ACC112 (cell line): ENCODE measurements around the gene CYSRT1.

Experiments used
- H2AFZ ChIP-seq: fragments of 200-600 bp; sonication (generic); one replicate; pipeline ENCODE4 v1.6.0; 2017; ENCODE audit warnings: antibody characterized with exemption, low read length; ENCODE audit not compliant: unreplicated experiment
- H3K27ac ChIP-seq: fragments of 200-600 bp; sonication (generic); 2 replicates; pipeline ENCODE4 v1.5.1; 2014; ENCODE audit warnings: low read depth, mild to moderate bottlenecking, antibody characterized with exemption, low read length, moderate library complexity
- H3K27me3 ChIP-seq: fragments of 200-600 bp; sonication (generic); 2 replicates; pipeline ENCODE4 v1.6.1; 2014; ENCODE audit warnings: mild to moderate bottlenecking, antibody characterized with exemption, low read length, moderate library complexity, mixed read lengths; ENCODE audit not compliant: insufficient read depth
- H3K36me3 ChIP-seq: fragments of 200-600 bp; sonication (generic); 2 replicates; pipeline ENCODE4 v1.6.1; 2016; ENCODE audit warnings: mild to moderate bottlenecking, antibody characterized with exemption, low read length, moderate library complexity, mixed read lengths; ENCODE audit not compliant: insufficient read depth
- H3K4me1 ChIP-seq: fragments of 200-600 bp; sonication (generic); one replicate; pipeline ENCODE4 v1.6.1; 2016; ENCODE audit warnings: low read length, mixed read lengths; ENCODE audit not compliant: insufficient read depth, unreplicated experiment, control insufficient read depth
- H3K4me3 ChIP-seq: fragments of 200-600 bp; sonication (generic); 2 replicates; pipeline ENCODE4 v1.5.1; 2014; ENCODE audit warnings: mild to moderate bottlenecking, low read depth, low read length
- H3K79me2 ChIP-seq: fragments of 200-600 bp; sonication (generic); one replicate; pipeline ENCODE4 v1.6.0; 2016; ENCODE audit warnings: low read length; ENCODE audit not compliant: control insufficient read depth, unreplicated experiment, insufficient read depth

Gene CYSRT1, protein sequence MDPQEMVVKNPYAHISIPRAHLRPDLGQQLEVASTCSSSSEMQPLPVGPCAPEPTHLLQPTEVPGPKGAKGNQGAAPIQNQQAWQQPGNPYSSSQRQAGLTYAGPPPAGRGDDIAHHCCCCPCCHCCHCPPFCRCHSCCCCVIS

DNA sequence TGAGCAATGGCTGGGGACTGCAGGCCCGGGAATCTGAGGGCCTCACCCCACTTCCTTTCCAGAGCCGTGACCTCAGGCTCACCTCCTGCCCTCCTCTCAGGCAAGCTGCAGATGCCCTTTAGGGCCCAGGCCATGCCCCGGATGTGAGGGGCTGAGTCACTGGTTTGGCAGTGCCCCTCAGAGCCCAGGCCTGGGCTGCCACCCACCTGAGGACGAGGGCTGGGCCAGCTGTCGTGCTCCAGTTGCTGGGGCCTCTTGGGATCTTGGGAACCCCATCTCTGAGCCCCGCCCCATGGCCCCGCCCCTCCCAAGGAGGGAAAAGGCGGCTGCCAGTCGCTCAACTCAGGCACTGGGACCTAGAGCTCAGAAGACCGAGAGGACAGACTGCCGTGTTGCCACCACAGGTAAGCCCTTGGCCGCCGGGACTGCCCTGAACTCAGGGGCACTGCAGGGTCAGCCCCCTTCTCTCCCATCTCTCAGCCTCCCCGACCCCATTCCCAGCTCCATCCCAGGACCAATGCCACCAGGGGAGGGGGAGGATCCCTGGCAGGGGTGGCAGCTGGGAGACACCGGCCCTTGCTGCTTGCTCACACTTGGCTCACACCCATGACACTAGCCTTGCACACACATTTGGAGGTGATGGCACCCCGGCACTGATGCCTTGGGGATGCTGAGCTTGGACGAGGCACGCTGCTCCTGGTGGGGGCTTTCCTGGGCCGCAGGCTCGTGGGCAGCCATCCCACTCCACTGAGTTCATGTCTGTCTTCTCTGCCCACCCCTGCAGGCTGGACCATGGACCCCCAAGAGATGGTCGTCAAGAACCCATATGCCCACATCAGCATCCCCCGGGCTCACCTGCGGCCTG, at the start of gene CYSRT1:
Gene CYSRT1 (plus strand): TSS at position 345 of the 865 bp plus-strand sequence. CDS start 448 bp downstream, at position 793.
- no peaks in the 10 kb centered on the region for H3K27me3 ChIP-seq
- H3K4me1 ChIP-seq = peaks cover 29% of the 10 kb centered on the region
- no peaks in the 10 kb centered on the region for H3K36me3 ChIP-seq
- peak within 1 kb of the TSS; percentile 85 for H3K4me3 ChIP-seq
- H3K79me2 ChIP-seq = no peaks in the 10 kb centered on the region
- peak within 1 kb of the TSS; percentile 34; the same call in 1 of the 2 replicates for H3K27ac ChIP-seq
- no peak within 1 kb of the TSS for H2AFZ ChIP-seq

DNA sequence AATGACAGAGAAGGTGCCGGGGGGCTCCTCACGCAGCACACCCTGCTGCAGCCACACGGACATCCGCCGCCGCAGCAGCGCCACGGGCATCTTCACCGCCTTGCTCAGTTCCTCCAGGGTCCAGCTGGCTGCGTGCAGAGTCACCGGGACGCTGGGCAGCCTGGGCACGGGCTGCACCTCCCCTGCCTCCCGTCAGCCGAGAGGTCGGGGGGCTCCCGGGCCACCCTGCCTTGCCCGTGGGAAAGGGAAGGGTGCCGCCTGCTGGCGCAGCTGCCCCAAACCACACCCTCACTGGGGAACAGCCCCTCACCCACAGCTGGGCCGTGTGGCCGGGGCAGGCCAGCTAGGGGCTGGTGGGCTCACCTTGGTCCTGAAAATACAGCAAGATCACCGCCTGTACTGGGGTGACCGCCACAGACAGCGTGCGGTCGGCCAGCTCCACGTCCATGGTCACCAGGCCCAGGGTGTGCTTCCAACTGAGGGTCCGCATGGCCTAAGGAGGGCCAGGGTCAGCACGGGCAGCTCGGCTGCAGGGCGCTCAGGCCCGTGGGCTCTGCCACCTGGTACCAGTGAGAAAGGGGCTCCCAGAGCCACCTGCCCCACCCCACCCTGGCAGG, 49.5 kb upstream of the CYSRT1 start:
- no peak overlapping the region for H3K4me3 ChIP-seq
- H3K4me1 ChIP-seq = peaks cover 10% of the 10 kb centered on the region
- H2AFZ ChIP-seq = no peak overlapping the region
- no peaks in the 10 kb centered on the region for H3K36me3 ChIP-seq
- no peak overlapping the region for H3K27ac ChIP-seq
- peaks cover 5% of the 10 kb centered on the region; the same call in 1 of the 2 replicates for H3K27me3 ChIP-seq
- no peaks in the 10 kb centered on the region for H3K79me2 ChIP-seq

DNA sequence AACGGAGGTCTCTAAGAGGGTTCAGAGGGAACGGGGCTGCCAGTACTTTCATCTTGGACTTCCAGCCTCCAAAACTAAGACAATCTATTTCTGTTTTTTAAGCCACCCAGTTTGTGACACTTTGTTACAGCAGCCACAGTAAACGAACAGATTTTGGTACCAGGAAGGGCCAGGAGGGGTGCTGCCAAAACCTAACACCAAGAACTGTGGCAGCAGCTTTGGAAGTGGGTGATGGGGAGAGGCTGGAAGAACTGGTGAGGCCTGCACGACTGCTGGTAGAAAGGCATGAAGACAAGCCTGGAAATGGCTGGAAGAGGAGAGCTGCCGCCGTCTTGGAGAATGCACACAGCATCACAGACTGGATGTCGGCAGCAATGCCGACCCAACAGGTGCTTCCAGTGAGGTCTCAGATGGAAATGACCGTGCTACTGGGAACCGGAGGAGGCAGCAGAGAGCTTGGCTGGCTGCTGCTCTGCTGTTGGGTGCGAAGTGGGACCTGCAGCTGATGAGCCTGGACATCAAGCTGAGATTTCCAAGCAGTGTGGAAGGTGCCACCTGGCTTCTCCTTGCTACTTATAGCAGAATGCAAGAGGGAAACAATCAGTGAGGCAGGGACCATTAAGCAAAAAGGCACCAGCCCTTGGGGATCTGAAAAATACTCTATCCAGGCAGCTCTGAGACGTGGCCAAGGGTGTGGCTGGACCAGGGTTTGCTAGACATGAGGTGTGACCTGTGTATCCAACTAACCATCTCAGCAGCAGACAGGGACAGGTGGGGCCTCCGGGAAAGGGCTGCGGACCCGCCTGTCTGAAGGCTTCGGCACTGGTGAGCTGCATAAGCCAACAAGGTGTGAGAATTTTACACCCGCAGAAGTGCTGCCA, 48.4 kb upstream of the CYSRT1 start:
- H3K36me3 ChIP-seq = no peaks in the 10 kb centered on the region
- H3K79me2 ChIP-seq = no peaks in the 10 kb centered on the region
- H3K4me3 ChIP-seq = no peak overlapping the region
- no peak overlapping the region for H3K27ac ChIP-seq
- no peaks in the 10 kb centered on the region for H3K27me3 ChIP-seq
- peaks cover 10% of the 10 kb centered on the region for H3K4me1 ChIP-seq
- no peak overlapping the region for H2AFZ ChIP-seq

DNA sequence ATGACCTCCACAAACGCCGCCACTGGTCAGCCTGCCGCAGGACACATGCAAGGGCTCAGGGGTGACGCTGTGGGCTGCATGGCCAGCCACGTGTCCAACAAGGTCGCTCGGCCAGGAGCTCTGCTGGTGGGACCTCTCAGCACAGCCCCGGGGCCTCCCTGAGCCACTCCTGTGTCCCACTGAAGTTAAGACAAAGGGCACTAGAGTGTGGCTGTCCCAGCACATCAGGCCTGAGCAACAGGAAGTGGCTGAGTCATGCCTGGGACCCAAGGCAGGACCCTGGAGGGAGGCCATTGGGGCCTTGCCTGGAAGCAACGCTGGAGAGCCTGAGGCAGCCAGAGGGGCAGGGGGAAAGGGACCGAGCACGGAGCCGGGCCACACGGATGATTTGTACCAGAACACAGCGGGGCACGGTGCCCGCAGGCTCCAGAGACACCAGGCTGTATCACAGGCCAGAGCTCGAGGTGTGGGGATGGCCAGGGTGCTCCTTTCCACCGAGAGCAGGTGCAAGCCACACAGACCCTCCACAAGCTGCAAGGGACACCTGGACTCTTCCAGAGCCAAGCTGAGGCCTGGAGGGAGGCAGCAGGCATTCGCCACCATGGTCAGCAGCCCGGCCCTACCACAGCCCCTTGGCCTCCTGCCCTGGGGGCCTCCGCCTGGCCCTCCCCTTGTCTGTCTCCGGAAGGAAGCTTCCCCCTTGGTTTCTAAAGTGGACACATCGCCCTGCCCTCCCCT, 46.6 kb upstream of the CYSRT1 start:
- no peak overlapping the region for H3K4me3 ChIP-seq
- no peaks in the 10 kb centered on the region for H3K79me2 ChIP-seq
- peaks cover 10% of the 10 kb centered on the region for H3K4me1 ChIP-seq
- no peak overlapping the region for H2AFZ ChIP-seq
- no peaks in the 10 kb centered on the region for H3K36me3 ChIP-seq
- no peaks in the 10 kb centered on the region for H3K27me3 ChIP-seq
- no peak overlapping the region for H3K27ac ChIP-seq

DNA sequence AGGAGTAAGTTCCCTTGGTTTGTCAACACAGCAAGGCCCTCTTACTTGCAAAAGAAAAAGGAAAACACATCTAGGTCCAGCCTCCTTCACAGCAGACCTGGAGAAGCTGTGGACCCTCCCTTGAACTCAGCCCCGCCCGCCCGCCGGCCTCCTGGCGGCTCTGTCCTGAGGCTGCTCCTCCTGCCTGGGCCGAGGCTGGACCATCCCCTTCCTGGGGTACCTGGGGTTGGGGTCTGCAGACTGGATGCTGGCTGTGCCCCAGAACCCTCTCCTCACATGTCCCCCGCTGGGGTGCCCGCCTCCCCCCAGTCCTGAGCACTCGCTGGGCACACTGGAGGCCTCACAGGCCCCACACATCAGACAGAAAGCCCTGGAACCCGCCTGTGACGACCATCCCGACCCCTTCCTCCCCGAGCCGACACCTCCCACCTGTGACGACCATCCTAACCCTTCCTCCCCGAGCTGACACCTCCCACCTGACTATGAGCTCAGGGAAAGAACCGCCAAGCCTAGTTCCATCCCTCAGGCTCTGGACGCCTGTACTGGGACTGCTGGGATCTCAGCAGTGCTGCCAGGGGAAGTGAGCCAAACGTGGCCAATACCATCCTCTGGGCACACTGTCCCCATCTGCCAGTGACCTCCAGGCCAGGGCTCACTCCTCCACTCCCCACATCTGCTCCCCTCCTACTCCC, 45.9 kb upstream of the CYSRT1 start:
- Histone ChIP-seq H3K36me3 (no peaks in the 10 kb centered on the region), H3K79me2 (no peaks in the 10 kb centered on the region), H3K4me1 (peaks cover 10% of the 10 kb centered on the region), H2AFZ (no peak overlapping the region), H3K27me3 (no peaks in the 10 kb centered on the region), H3K4me3 (no peak overlapping the region), H3K27ac (no peak overlapping the region)

DNA sequence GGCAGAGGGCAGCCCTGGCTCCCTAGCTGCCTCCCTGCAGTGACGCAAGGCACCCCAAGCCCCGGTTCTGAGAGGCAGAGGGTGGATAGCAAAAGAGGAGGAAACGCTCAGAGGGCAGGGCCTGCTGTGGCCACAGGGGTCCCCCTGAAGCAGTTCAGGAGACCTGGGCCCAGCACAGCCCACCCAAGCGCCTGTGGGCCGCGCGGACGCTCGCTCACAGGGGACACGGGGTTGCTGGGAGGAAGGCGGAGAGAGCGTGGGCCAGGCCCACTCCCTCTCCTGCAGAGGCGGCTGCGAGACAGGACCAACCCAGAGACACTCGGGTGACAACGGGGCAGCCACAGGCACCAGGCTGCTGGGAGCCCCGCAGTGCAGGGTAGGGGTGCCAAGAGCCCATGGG, 45.2 kb upstream of the CYSRT1 start:
- Histone ChIP-seq H3K79me2 (no peaks in the 10 kb centered on the region), H3K4me3 (no peak overlapping the region), H3K36me3 (no peaks in the 10 kb centered on the region), H3K27me3 (no peaks in the 10 kb centered on the region), H2AFZ (no peak overlapping the region), H3K27ac (no peak overlapping the region), H3K4me1 (peaks cover 10% of the 10 kb centered on the region)

DNA sequence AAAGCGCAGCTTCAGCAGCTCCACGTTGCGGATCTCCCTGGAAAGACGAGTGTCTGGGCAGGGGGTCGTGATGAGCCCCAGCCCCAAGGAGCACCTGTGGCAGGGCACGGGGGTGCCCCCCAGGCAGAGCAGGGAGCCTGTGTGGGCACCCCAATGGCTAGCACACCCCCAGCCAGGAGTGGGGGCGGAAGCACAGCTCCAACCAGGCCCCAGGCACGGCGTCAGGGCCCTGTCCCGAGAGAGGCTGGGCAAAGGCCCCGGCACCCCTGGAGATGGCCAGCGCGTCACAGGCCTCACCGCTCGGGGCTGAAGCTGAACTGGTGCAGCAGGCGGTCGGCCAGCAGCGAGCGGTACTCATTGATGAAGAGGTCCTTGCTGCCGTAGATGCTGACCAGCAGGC, 44.5 kb upstream of the CYSRT1 start:
- H3K36me3 ChIP-seq = no peaks in the 10 kb centered on the region
- no peak overlapping the region for H3K4me3 ChIP-seq
- no peak overlapping the region for H2AFZ ChIP-seq
- H3K27ac ChIP-seq = no peak overlapping the region
- H3K79me2 ChIP-seq = no peaks in the 10 kb centered on the region
- H3K27me3 ChIP-seq = no peaks in the 10 kb centered on the region
- H3K4me1 ChIP-seq = peaks cover 10% of the 10 kb centered on the region

DNA sequence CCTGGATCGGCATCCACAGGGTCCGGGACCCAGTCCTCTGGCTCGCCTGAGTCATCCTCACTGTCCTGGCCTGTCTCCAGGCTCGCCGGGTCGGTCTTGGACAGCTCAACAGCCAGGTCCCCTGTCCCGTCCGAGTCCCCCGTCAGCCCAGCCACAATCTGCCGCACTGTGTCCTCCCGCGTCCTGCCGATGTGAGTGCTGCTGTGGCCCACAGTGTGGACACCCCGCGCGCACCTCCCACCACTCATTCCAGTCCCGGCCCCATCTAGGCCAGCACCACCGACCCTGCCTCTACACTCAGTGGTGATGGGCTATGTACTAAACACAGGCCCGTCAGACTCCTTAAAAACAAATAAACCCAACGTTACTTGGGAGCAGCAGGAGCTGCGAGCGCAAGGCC, 43.3 kb upstream of the CYSRT1 start:
- peaks cover 10% of the 10 kb centered on the region for H3K4me1 ChIP-seq
- no peak overlapping the region for H2AFZ ChIP-seq
- peaks cover 9% of the 10 kb centered on the region for H3K79me2 ChIP-seq
- H3K4me3 ChIP-seq = no peak overlapping the region
- no peaks in the 10 kb centered on the region for H3K36me3 ChIP-seq
- no peak overlapping the region for H3K27ac ChIP-seq
- H3K27me3 ChIP-seq = no peaks in the 10 kb centered on the region

DNA sequence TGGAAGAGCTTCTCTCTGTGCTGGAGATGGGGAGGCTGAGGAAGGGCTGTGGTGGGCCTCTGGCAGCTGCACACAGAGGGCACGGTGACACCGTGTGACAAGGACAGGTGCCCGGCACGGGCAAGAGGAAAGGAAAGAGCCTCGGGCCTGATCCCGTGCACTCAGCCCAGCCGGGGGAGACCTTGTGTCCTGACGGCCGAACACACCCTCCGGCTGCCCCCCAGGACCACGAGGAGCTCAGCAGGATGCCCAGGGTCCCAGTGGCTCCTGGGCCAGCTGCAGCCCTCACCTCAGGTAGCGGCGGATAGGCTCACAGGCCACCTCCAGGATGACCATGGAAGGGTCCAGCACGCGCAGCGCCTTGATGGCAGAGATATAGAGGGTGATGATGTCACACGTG, 42.1 kb upstream of the CYSRT1 start:
- no peaks in the 10 kb centered on the region for H3K27me3 ChIP-seq
- no peak overlapping the region for H2AFZ ChIP-seq
- H3K27ac ChIP-seq = no peak overlapping the region
- H3K36me3 ChIP-seq = no peaks in the 10 kb centered on the region
- peaks cover 20% of the 10 kb centered on the region for H3K79me2 ChIP-seq
- no peak overlapping the region for H3K4me3 ChIP-seq
- peaks cover 17% of the 10 kb centered on the region for H3K4me1 ChIP-seq
